Karpas-422 (cell line): Measurements from ENCODE around the gene COL6A2. TPM values are rescaled to one million over a fixed set of nuclear protein-coding genes. Genes with fewer than 3 reads are reported as not detected.

ENCODE experiments used
- DNase-seq: peaks from one replicate; pipeline ENCODE4 v3.0.0-alpha.2; 2015
- H2AFZ ChIP-seq: fragments of 200-600 bp; sonication (generic); 2 replicates; pipeline ENCODE4 v1.6.1; 2014; ENCODE audit warnings: antibody characterized with exemption, low read length, mixed read lengths
- H3K27ac ChIP-seq: fragments of 200-600 bp; sonication (generic); 2 replicates; pipeline ENCODE4 v1.5.1; 2014; ENCODE audit warnings: mild to moderate bottlenecking, low read length, moderate library complexity
- H3K27me3 ChIP-seq: fragments of 200-600 bp; sonication (generic); 2 replicates; pipeline ENCODE4 v1.6.1; 2014; ENCODE audit warnings: low read length, mixed read lengths
- H3K36me3 ChIP-seq: fragments of 200-600 bp; sonication (generic); 2 replicates; pipeline ENCODE4 v1.6.1; 2014; ENCODE audit warnings: low read length, mixed read lengths; ENCODE audit not compliant: insufficient read depth
- H3K4me1 ChIP-seq: fragments of 200-600 bp; sonication (generic); 2 replicates; pipeline ENCODE4 v1.6.1; 2014; ENCODE audit warnings: mild to moderate bottlenecking, low read length, mixed read lengths
- H3K4me2 ChIP-seq: fragments of 200-600 bp; sonication (generic); 2 replicates; pipeline ENCODE4 v1.6.1; 2014; ENCODE audit warnings: low read length, low read depth, mild to moderate bottlenecking; ENCODE audit not compliant: poor library complexity, severe bottlenecking
- H3K4me3 ChIP-seq: fragments of 200-600 bp; sonication (generic); 2 replicates; pipeline ENCODE4 v1.5.1; 2014; ENCODE audit warnings: mild to moderate bottlenecking, antibody characterized with exemption, low read length, mixed read lengths
- H3K79me2 ChIP-seq: fragments of 200-600 bp; sonication (generic); 2 replicates; pipeline ENCODE4 v1.6.1; 2014; ENCODE audit warnings: mild to moderate bottlenecking, low read length, mixed read lengths
- H3K9ac ChIP-seq: fragments of 200-600 bp; sonication (generic); 2 replicates; pipeline ENCODE4 v1.6.0; 2014; ENCODE audit warnings: low read length
- H3K9me2 ChIP-seq: fragments of 200-600 bp; sonication (generic), shearing (Covaris generic); replicated peaks from 2 replicates; pipeline ENCODE4 v1.6.0; 2014; ENCODE audit warnings: mild to moderate bottlenecking, low read length, moderate library complexity; ENCODE audit not compliant: insufficient read depth
- H3K9me3 ChIP-seq: fragments of 300-700, 200-600 bp; sonication (generic); 2 replicates; pipeline ENCODE4 v1.6.1; 2014; ENCODE audit warnings: low read length, mixed read lengths
- H4K20me1 ChIP-seq: fragments of 200-600 bp; sonication (generic); 2 replicates; pipeline ENCODE4 v1.6.1; 2014; ENCODE audit warnings: mild to moderate bottlenecking, antibody characterized with exemption, low read length, low read depth; ENCODE audit not compliant: insufficient read depth
- total RNA-seq: library from RNA; depleted of rRNA; stranded (reverse); fragments of >200 nt; shearing (Covaris generic); gene quantifications from 2 replicates; pipeline ENCODE4 v1.2.3, GENCODE V29; 2014; ENCODE audit warnings: low replicate concordance

Gene COL6A2
- total RNA-seq, 1 experiment from 2014 or later = not detected

- no peak overlapping the region for H2AFZ ChIP-seq
- no peak overlapping the region for H3K4me3 ChIP-seq
- H3K36me3 ChIP-seq = no peaks in the 10 kb centered on the region; the same call in 1 of the 2 replicates
- no peaks in the 10 kb centered on the region for H3K4me1 ChIP-seq
- no peak overlapping the region for H3K4me2 ChIP-seq
- H3K9ac ChIP-seq = no peak overlapping the region
- H3K27me3 ChIP-seq = no peaks in the 10 kb centered on the region
- peak; percentile 57 for DNase-seq
- no peak overlapping the region for H3K27ac ChIP-seq
- no peaks in the 10 kb centered on the region for H3K79me2 ChIP-seq
- H3K9me3 ChIP-seq = peaks cover 23% of the 10 kb centered on the region
- H4K20me1 ChIP-seq = no peaks in the 10 kb centered on the region
- H3K9me2 ChIP-seq = no peaks in the 10 kb centered on the region
Measured at GRCh38 chr21:46063227-46063626, 34.7 kb upstream of the COL6A2 start.

- no peak overlapping the region for H3K27ac ChIP-seq
- H3K9me2 ChIP-seq = no peaks in the 10 kb centered on the region
- DNase-seq = no peak
- H2AFZ ChIP-seq = no peak overlapping the region
- H3K27me3 ChIP-seq = no peaks in the 10 kb centered on the region
- no peaks in the 10 kb centered on the region; the same call in 1 of the 2 replicates for H3K36me3 ChIP-seq
- H3K4me3 ChIP-seq = no peak overlapping the region
- H3K9ac ChIP-seq = no peak overlapping the region
- H3K4me2 ChIP-seq = no peak overlapping the region
- H3K4me1 ChIP-seq = no peaks in the 10 kb centered on the region
- no peaks in the 10 kb centered on the region for H3K79me2 ChIP-seq
- no peaks in the 10 kb centered on the region for H4K20me1 ChIP-seq
- H3K9me3 ChIP-seq = peaks cover 17% of the 10 kb centered on the region
Measured at GRCh38 chr21:46063734-46064680, 33.9 kb upstream of the COL6A2 start.

- H3K4me2 ChIP-seq = no peak overlapping the region
- no peak overlapping the region for H3K4me3 ChIP-seq
- no peak overlapping the region for H3K9ac ChIP-seq
- no peaks in the 10 kb centered on the region for H4K20me1 ChIP-seq
- no peak overlapping the region for H3K27ac ChIP-seq
- no peaks in the 10 kb centered on the region for H3K4me1 ChIP-seq
- no peaks in the 10 kb centered on the region for H3K9me2 ChIP-seq
- H3K9me3 ChIP-seq = peaks cover 14% of the 10 kb centered on the region
- DNase-seq = no peak
- H2AFZ ChIP-seq = no peak overlapping the region
- no peaks in the 10 kb centered on the region for H3K27me3 ChIP-seq
- no peaks in the 10 kb centered on the region for H3K79me2 ChIP-seq
- H3K36me3 ChIP-seq = no peaks in the 10 kb centered on the region; the same call in 1 of the 2 replicates
Measured at GRCh38 chr21:46064870-46065214, 33.1 kb upstream of the COL6A2 start.

- no peaks in the 10 kb centered on the region for H3K79me2 ChIP-seq
- H3K9me3 ChIP-seq = peaks cover 14% of the 10 kb centered on the region
- no peak overlapping the region for H2AFZ ChIP-seq
- H3K4me1 ChIP-seq = no peaks in the 10 kb centered on the region
- H4K20me1 ChIP-seq = no peaks in the 10 kb centered on the region
- H3K4me3 ChIP-seq = no peak overlapping the region
- H3K27ac ChIP-seq = no peak overlapping the region
- H3K9ac ChIP-seq = no peak overlapping the region
- no peaks in the 10 kb centered on the region; the same call in 1 of the 2 replicates for H3K36me3 ChIP-seq
- H3K4me2 ChIP-seq = no peak overlapping the region
- no peaks in the 10 kb centered on the region for H3K27me3 ChIP-seq
- no peaks in the 10 kb centered on the region for H3K9me2 ChIP-seq
- DNase-seq = no peak
Measured at GRCh38 chr21:46065215-46065913, 32.5 kb upstream of the COL6A2 start.

- Histone ChIP-seq H4K20me1 (no peaks in the 10 kb centered on the region), H3K36me3 (no peaks in the 10 kb centered on the region; the same call in 1 of the 2 replicates), H3K27me3 (no peaks in the 10 kb centered on the region), H3K4me2 (no peak overlapping the region), H2AFZ (no peak overlapping the region), H3K9ac (no peak overlapping the region), H3K9me3 (peaks cover 10% of the 10 kb centered on the region), H3K9me2 (no peaks in the 10 kb centered on the region), H3K4me3 (no peak overlapping the region), H3K79me2 (no peaks in the 10 kb centered on the region), H3K27ac (no peak overlapping the region), H3K4me1 (no peaks in the 10 kb centered on the region)
- no peak for DNase-seq
Measured at GRCh38 chr21:46065914-46066551, 31.9 kb upstream of the COL6A2 start.

- Histone ChIP-seq H3K9ac (no peak overlapping the region), H3K4me2 (no peak overlapping the region), H2AFZ (no peak overlapping the region), H3K4me3 (no peak overlapping the region), H3K4me1 (no peaks in the 10 kb centered on the region), H3K79me2 (no peaks in the 10 kb centered on the region), H3K27me3 (no peaks in the 10 kb centered on the region), H4K20me1 (no peaks in the 10 kb centered on the region), H3K9me2 (no peaks in the 10 kb centered on the region), H3K9me3 (peaks cover 10% of the 10 kb centered on the region), H3K27ac (no peak overlapping the region), H3K36me3 (no peaks in the 10 kb centered on the region; the same call in 1 of the 2 replicates)
- DNase-seq = no peak
Measured at GRCh38 chr21:46066591-46067331, 31.2 kb upstream of the COL6A2 start.

- Histone ChIP-seq H3K27ac (no peak overlapping the region), H3K4me2 (no peak overlapping the region), H3K79me2 (no peaks in the 10 kb centered on the region), H3K9me3 (peaks cover 5% of the 10 kb centered on the region), H3K27me3 (no peaks in the 10 kb centered on the region), H3K9ac (no peak overlapping the region), H3K9me2 (no peaks in the 10 kb centered on the region), H4K20me1 (no peaks in the 10 kb centered on the region), H3K36me3 (no peaks in the 10 kb centered on the region; the same call in 1 of the 2 replicates), H3K4me1 (no peaks in the 10 kb centered on the region), H2AFZ (no peak overlapping the region), H3K4me3 (no peak overlapping the region)
- DNase-seq = no peak
Measured at GRCh38 chr21:46067505-46068201, 30.3 kb upstream of the COL6A2 start.
